GM12878 (cell line): ENCODE measurements around the gene VPS25. TPM values are rescaled to one million over a fixed set of nuclear protein-coding genes. Genes with fewer than 3 reads are reported as not detected.

Source experiments
- BACH1 ChIP-seq: fragments of 450-650 bp; IDR thresholded peaks from 2 replicates; pipeline ENCODE4 v1.6.1; 2017; ENCODE audit warnings: mild to moderate bottlenecking, borderline replicate concordance
- BHLHE40 ChIP-seq, 2 experiments: fragments of 450-650 bp in 1 of 2; IDR thresholded peaks; 2 replicates each; pipeline ENCODE4 v1.6.1; 2011 to 2017; ENCODE audit warnings: low read depth in 2 of 2, borderline replicate concordance in 1 of 2, improper control_type of control experiment in 1 of 2, low read length in 1 of 2, mild to moderate bottlenecking in 1 of 2
- CBFB ChIP-seq: IDR thresholded peaks from 2 replicates; pipeline ENCODE4 v1.6.1; 2016; ENCODE audit warnings: antibody characterized with exemption, low read depth
- E2F4 ChIP-seq: IDR thresholded peaks from 2 replicates; pipeline ENCODE4 v1.6.1; 2012; ENCODE audit warnings: low read depth, low read length, improper control_type of control experiment
- EGR1 ChIP-seq, 2 experiments: IDR thresholded peaks; 1 replicate in 1 of 2; 2 replicates in 1 of 2; pipeline ENCODE4 v1.6.1; 2011 to 2012; ENCODE audit warnings: low read depth in 2 of 2, low read length in 2 of 2, borderline replicate concordance in 1 of 2, mild to moderate bottlenecking in 1 of 2, moderate library complexity in 1 of 2
- FOXM1 ChIP-seq: IDR thresholded peaks from 2 replicates; pipeline ENCODE4 v1.6.1; 2012; ENCODE audit warnings: low read depth, mild to moderate bottlenecking, inconsistent platforms, low read length, moderate library complexity
- IKZF1 ChIP-seq: fragments of 450-650 bp; conservative IDR thresholded peaks from 2 replicates; pipeline ENCODE4 v1.6.1; 2017; ENCODE audit warnings: antibody characterized with exemption, mild to moderate bottlenecking
- LARP7 ChIP-seq: fragments of 450-650 bp; IDR thresholded peaks from 2 replicates; pipeline ENCODE4 v1.6.1; 2017; ENCODE audit warnings: mild to moderate bottlenecking
- MXI1 ChIP-seq: fragments of 150-350 bp; IDR thresholded peaks from 2 replicates; pipeline ENCODE4 v1.6.1; 2011; ENCODE audit warnings: low read depth, mild to moderate bottlenecking, inconsistent platforms, low read length, improper control_type of control experiment
- NR2C2 ChIP-seq: IDR thresholded peaks from 2 replicates; pipeline ENCODE4 v1.6.1; 2011; ENCODE audit warnings: borderline replicate concordance, low read depth; ENCODE audit not compliant: control insufficient read depth, insufficient read length
- PAX8 ChIP-seq: fragments of 450-650 bp; IDR thresholded peaks from 2 replicates; pipeline ENCODE4 v1.6.1; 2017; ENCODE audit warnings: mild to moderate bottlenecking, moderate library complexity
- POU2F2 ChIP-seq: IDR thresholded peaks from 3 replicates; pipeline ENCODE4 v1.6.1; 2011; ENCODE audit warnings: low read depth, mild to moderate bottlenecking, low read length, borderline replicate concordance
- SRF ChIP-seq, 2 experiments: IDR thresholded peaks; 2 replicates each; pipeline ENCODE4 v1.6.1; 2011; ENCODE audit warnings: low read depth in 2 of 2, low read length in 2 of 2, mild to moderate bottlenecking in 1 of 2, moderate library complexity in 1 of 2
- TARDBP ChIP-seq: IDR thresholded peaks from 2 replicates; pipeline ENCODE4 v1.6.1; 2016; ENCODE audit warnings: borderline replicate concordance
- TCF12 ChIP-seq: IDR thresholded peaks from 2 replicates; pipeline ENCODE4 v1.6.1; 2011; ENCODE audit warnings: low read depth, mild to moderate bottlenecking, low read length
- TCF3 ChIP-seq: IDR thresholded peaks from 2 replicates; pipeline ENCODE4 v1.6.1; 2012; ENCODE audit warnings: low read depth, mild to moderate bottlenecking, low read length, borderline replicate concordance; ENCODE audit not compliant: insufficient read depth
- ZNF217 ChIP-seq: fragments of 450-650 bp; IDR thresholded peaks from 2 replicates; pipeline ENCODE4 v1.6.1; 2017; ENCODE audit warnings: antibody characterized with exemption, mild to moderate bottlenecking
- polyA plus RNA-seq, 11 experiments: library from polyadenylated mRNA; depleted of rRNA in 4 of 11; unstranded in 6 of 11; stranded (reverse) in 5 of 11; fragments of >200 nt; fragmentation: Nextera tagmentation in 4 of 11; fragmentation: Illumina TruSeq in 1 of 11; extraction: Ambion mirVana in 4 of 11; extraction: Trizol in 1 of 11; gene quantifications; 1 replicate in 1 of 11; 2 replicates in 10 of 11; pipeline versions ENCODE4 v1.2.1 to v1.2.3, GENCODE V29; 2011 to 2016; ENCODE audit warnings: inconsistent platforms in 2 of 11, missing spikeins in 2 of 11, low read depth in 1 of 11
- total RNA-seq, 4 experiments: library from RNA; depleted of rRNA in 3 of 4; stranded (reverse); fragments of >200 nt in 3 of 4; fragmentation: Illumina TruSeq in 1 of 4; extraction: Trizol in 1 of 4; gene quantifications; 2 replicates each; pipeline versions ENCODE4 v1.2.1 to v1.2.3, GENCODE V29; 2013 to 2021
- TF ChIP-seq, protein P1 (sequence below): fragments of 450-650 bp; formaldehyde crosslinking; IDR thresholded peaks from 2 replicates; pipeline ENCODE4 v1.4.0; 2022; ENCODE audit warnings: mild to moderate bottlenecking, moderate library complexity
- TF ChIP-seq, protein P2 (sequence below): fragments of 450-650 bp; IDR thresholded peaks from 2 replicates; pipeline ENCODE4 v1.6.1; 2016; ENCODE audit warnings: mild to moderate bottlenecking
- TF ChIP-seq, protein P3 (sequence below): fragments of 150-350 bp; IDR thresholded peaks from 2 replicates; pipeline ENCODE4 v1.6.1; 2014; ENCODE audit warnings: mild to moderate bottlenecking, low read depth, low read length
- TF ChIP-seq, protein P4 (sequence below): fragments of 450-650 bp; IDR thresholded peaks from 2 replicates; pipeline ENCODE4 v1.6.1; 2016; ENCODE audit warnings: mild to moderate bottlenecking

Gene VPS25
- total and polyA plus RNA-seq, 10 of the 15 experiments (the other 5 are each of a cell fraction or from before 2014, with no cell fraction given) = 92.7 to 185 (median 136) TPM

- TF ChIP-seq, protein P1, sequence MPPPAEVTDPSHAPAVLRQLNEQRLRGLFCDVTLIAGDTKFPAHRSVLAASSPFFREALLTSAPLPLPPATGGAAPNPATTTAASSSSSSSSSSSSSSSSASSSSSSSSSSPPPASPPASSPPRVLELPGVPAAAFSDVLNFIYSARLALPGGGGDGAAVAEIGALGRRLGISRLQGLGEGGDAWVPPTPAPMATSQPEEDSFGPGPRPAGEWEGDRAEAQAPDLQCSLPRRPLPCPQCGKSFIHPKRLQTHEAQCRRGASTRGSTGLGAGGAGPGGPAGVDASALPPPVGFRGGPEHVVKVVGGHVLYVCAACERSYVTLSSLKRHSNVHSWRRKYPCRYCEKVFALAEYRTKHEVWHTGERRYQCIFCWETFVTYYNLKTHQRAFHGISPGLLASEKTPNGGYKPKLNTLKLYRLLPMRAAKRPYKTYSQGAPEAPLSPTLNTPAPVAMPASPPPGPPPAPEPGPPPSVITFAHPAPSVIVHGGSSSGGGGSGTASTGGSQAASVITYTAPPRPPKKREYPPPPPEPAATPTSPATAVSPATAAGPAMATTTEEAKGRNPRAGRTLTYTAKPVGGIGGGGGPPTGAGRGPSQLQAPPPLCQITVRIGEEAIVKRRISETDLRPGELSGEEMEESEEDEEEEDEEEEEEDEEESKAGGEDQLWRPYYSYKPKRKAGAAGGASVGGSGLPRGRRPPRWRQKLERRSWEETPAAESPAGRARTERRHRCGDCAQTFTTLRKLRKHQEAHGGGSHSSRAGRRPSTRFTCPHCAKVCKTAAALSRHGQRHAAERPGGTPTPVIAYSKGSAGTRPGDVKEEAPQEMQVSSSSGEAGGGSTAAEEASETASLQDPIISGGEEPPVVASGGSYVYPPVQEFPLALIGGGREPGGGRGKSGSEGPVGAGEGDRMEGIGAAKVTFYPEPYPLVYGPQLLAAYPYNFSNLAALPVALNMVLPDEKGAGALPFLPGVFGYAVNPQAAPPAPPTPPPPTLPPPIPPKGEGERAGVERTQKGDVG (CRISPR knock-in tag) = no peak
- TF ChIP-seq TCF3 = no peak
- TF ChIP-seq E2F4 = no peak
- TF ChIP-seq NR2C2 = no peak
- TF ChIP-seq POU2F2 = no peak
- no peak; the same call in 1 of the 2 replicates for TF ChIP-seq BACH1
- no peak for TF ChIP-seq MXI1
- TF ChIP-seq SRF (IDR thresholded peaks at IDR 0.05; ENCODE audit: low read depth in 2 of 2, low read length in 2 of 2) = no peak
- TF ChIP-seq LARP7 = no peak
- no peak for TF ChIP-seq TARDBP
- TF ChIP-seq CBFB = no peak
- TF ChIP-seq, protein P2, sequence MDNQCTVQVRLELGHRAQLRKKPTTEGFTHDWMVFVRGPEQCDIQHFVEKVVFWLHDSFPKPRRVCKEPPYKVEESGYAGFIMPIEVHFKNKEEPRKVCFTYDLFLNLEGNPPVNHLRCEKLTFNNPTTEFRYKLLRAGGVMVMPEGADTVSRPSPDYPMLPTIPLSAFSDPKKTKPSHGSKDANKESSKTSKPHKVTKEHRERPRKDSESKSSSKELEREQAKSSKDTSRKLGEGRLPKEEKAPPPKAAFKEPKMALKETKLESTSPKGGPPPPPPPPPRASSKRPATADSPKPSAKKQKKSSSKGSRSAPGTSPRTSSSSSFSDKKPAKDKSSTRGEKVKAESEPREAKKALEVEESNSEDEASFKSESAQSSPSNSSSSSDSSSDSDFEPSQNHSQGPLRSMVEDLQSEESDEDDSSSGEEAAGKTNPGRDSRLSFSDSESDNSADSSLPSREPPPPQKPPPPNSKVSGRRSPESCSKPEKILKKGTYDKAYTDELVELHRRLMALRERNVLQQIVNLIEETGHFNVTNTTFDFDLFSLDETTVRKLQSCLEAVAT = no peak
- TF ChIP-seq BHLHE40 (IDR thresholded peaks at IDR 0.05; ENCODE audit: borderline replicate concordance in 1 of 2, low read depth in 2 of 2, low read length in 1 of 2) = peak; percentile 30 to 60; a peak in 1 of 4 replicates
- TF ChIP-seq IKZF1 = peak; percentile 67
- TF ChIP-seq, protein P3, sequence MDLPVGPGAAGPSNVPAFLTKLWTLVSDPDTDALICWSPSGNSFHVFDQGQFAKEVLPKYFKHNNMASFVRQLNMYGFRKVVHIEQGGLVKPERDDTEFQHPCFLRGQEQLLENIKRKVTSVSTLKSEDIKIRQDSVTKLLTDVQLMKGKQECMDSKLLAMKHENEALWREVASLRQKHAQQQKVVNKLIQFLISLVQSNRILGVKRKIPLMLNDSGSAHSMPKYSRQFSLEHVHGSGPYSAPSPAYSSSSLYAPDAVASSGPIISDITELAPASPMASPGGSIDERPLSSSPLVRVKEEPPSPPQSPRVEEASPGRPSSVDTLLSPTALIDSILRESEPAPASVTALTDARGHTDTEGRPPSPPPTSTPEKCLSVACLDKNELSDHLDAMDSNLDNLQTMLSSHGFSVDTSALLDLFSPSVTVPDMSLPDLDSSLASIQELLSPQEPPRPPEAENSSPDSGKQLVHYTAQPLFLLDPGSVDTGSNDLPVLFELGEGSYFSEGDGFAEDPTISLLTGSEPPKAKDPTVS = no peak
- peak; percentile 74; the same call in 1 of the 2 replicates for TF ChIP-seq ZNF217
- no peak for TF ChIP-seq FOXM1
- 0 out of 2 replicates have a peak, but pooled peaks have one; percentile 35 for TF ChIP-seq TCF12
- TF ChIP-seq PAX8 = no peak
- no peak for TF ChIP-seq EGR1 (IDR thresholded peaks at IDR 0.05; ENCODE audit: borderline replicate concordance in 1 of 2, low read depth in 2 of 2, low read length in 2 of 2)
- TF ChIP-seq, protein P4, sequence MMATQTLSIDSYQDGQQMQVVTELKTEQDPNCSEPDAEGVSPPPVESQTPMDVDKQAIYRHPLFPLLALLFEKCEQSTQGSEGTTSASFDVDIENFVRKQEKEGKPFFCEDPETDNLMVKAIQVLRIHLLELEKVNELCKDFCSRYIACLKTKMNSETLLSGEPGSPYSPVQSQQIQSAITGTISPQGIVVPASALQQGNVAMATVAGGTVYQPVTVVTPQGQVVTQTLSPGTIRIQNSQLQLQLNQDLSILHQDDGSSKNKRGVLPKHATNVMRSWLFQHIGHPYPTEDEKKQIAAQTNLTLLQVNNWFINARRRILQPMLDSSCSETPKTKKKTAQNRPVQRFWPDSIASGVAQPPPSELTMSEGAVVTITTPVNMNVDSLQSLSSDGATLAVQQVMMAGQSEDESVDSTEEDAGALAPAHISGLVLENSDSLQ = peak; percentile 81
Measured at GRCh38 chr17:42759982-42760651, 13.1 kb upstream of the VPS25 start (continued).
